IMR-90 (cell line): ENCODE data around the gene BCL2L12. TPM values are rescaled to one million over a fixed set of nuclear protein-coding genes. Genes with fewer than 3 reads are reported as not detected.

Experiments used
- ATAC-seq: fragments of 200-7000 bp; cut with Tn5 transposase; 2 replicates; pipeline ENCODE4 v1.9.1; 2020; ENCODE audit warnings: low read depth, mild to moderate bottlenecking, moderate library complexity
- BruUV-seq: library from RNA; stranded (reverse); fragments of 400-500 nt; replicated peaks from 2 replicates; lab custom pipeline; 2021; lab: Mats Ljungman, UMichigan
- CTCF ChIA-PET: fragments of 300-600 bp; formaldehyde crosslinking; extraction: SDS; loops from one replicate; lab custom pipeline; 2021; ENCODE audit warnings: antibody characterized with exemption; lab: Yijun Ruan, JAX
- POLR2A ChIA-PET: fragments of 300-600 bp; sonication (Branson Sonifier 250); formaldehyde crosslinking; loops from one replicate; lab custom pipeline; 2022; ENCODE audit warnings: antibody characterized with exemption; ENCODE audit not compliant: unreplicated experiment; lab: Charles Lee
- DNase-seq: peaks from one replicate; pipeline ENCODE4 v3.0.0; 2013
- H2AFZ ChIP-seq: replicated peaks from 2 replicates; pipeline ENCODE3; 2013; ENCODE audit warnings: low read length, mild to moderate bottlenecking; ENCODE audit not compliant: poor library complexity
- H2AK5ac ChIP-seq: 2 replicates; pipeline ENCODE4 v1.6.1; 2013; ENCODE audit warnings: low read depth, low read length, inconsistent platforms
- H2AK9ac ChIP-seq: replicated peaks from 2 replicates; pipeline ENCODE3; 2013; ENCODE audit warnings: mild to moderate bottlenecking, low read depth, low read length, moderate library complexity; ENCODE audit not compliant: poor library complexity
- H2BK120ac ChIP-seq: 2 replicates; pipeline ENCODE4 v1.6.1; 2013; ENCODE audit warnings: low read depth, low read length, inconsistent platforms
- H2BK15ac ChIP-seq: 3 replicates; pipeline ENCODE4 v1.6.1; 2013; ENCODE audit warnings: low read depth, low read length, inconsistent platforms
- H2BK20ac ChIP-seq: 2 replicates; pipeline ENCODE4 v1.6.1; 2013; ENCODE audit warnings: low read depth, mild to moderate bottlenecking, inconsistent platforms, low read length, moderate library complexity
- H2BK5ac ChIP-seq: 2 replicates; pipeline ENCODE4 v1.6.1; 2013; ENCODE audit warnings: mild to moderate bottlenecking, low read depth, low read length, inconsistent platforms; ENCODE audit not compliant: poor library complexity, severe bottlenecking
- H3K14ac ChIP-seq: replicated peaks from 2 replicates; pipeline ENCODE4 v1.6.1; 2013; ENCODE audit warnings: low read depth, low read length, inconsistent platforms
- H3K18ac ChIP-seq: 2 replicates; pipeline ENCODE4 v1.6.1; 2013; ENCODE audit warnings: low read depth, low read length, control low read depth
- H3K23ac ChIP-seq: 2 replicates; pipeline ENCODE4 v1.6.1; 2013; ENCODE audit warnings: low read depth, low read length, inconsistent platforms
- H3K27ac ChIP-seq: 2 replicates; pipeline ENCODE4 v1.5.1; 2013; ENCODE audit warnings: mild to moderate bottlenecking, control low read depth, low read length; ENCODE audit not compliant: insufficient read depth
- H3K27me3 ChIP-seq: 2 replicates; pipeline ENCODE4 v1.6.1; 2013; ENCODE audit warnings: low read length; ENCODE audit not compliant: control insufficient read depth, insufficient read depth
- H3K36me3 ChIP-seq: 2 replicates; pipeline ENCODE4 v1.6.1; 2013; ENCODE audit warnings: low read length, mixed read lengths; ENCODE audit not compliant: control insufficient read depth, insufficient read depth
- H3K4ac ChIP-seq: 2 replicates; pipeline ENCODE4 v1.6.1; 2013; ENCODE audit warnings: low read depth, low read length, inconsistent platforms
- H3K4me1 ChIP-seq: 2 replicates; pipeline ENCODE4 v1.6.1; 2013; ENCODE audit warnings: low read length, mixed read lengths; ENCODE audit not compliant: control insufficient read depth, insufficient read depth
- H3K4me2 ChIP-seq: 2 replicates; pipeline ENCODE4 v1.6.1; 2013; ENCODE audit warnings: low read depth, mild to moderate bottlenecking, control low read depth, low read length, moderate library complexity
- H3K4me3 ChIP-seq: 2 replicates; pipeline ENCODE4 v1.5.1; 2013; ENCODE audit warnings: low read depth, mild to moderate bottlenecking, control low read depth, low read length, moderate library complexity; ENCODE audit not compliant: insufficient read depth
- H3K56ac ChIP-seq: 2 replicates; pipeline ENCODE4 v1.6.1; 2013; ENCODE audit warnings: low read length, inconsistent platforms; ENCODE audit not compliant: insufficient read depth; ENCODE audit errors: extremely low read depth
- H3K79me1 ChIP-seq, 2 experiments: 2 replicates each; pipeline ENCODE4 v1.6.1; 2013; ENCODE audit warnings: low read length in 2 of 2, inconsistent platforms in 1 of 2, low read depth in 1 of 2
- H3K9ac ChIP-seq: 2 replicates; pipeline ENCODE4 v1.6.1; 2013; ENCODE audit warnings: low read depth, low read length, control low read depth
- H3K9me1 ChIP-seq: 2 replicates; pipeline ENCODE4 v1.6.1; 2013; ENCODE audit warnings: low read length, inconsistent platforms; ENCODE audit not compliant: insufficient read depth
- H3K9me3 ChIP-seq: 2 replicates; pipeline ENCODE4 v1.6.1; 2013; ENCODE audit warnings: low read length; ENCODE audit not compliant: control insufficient read depth, insufficient read depth
- H4K20me1 ChIP-seq: 2 replicates; pipeline ENCODE4 v1.6.1; 2013; ENCODE audit warnings: low read length, inconsistent platforms; ENCODE audit not compliant: insufficient read depth
- H4K5ac ChIP-seq: 2 replicates; pipeline ENCODE4 v1.6.1; 2013; ENCODE audit warnings: mild to moderate bottlenecking, low read depth, low read length, control low read depth
- H4K8ac ChIP-seq, 2 experiments: 2 replicates each; pipeline ENCODE4 v1.6.1; 2013; ENCODE audit warnings: low read depth in 2 of 2, low read length in 2 of 2, control low read depth in 1 of 2, inconsistent platforms in 1 of 2
- H4K91ac ChIP-seq: 2 replicates; pipeline ENCODE4 v1.6.1; 2013; ENCODE audit warnings: low read depth, low read length, inconsistent platforms; ENCODE audit not compliant: insufficient read depth
- BHLHE40 ChIP-seq: fragments of 150-350 bp; IDR thresholded peaks from 2 replicates; pipeline ENCODE4 v1.6.1; 2016; ENCODE audit warnings: mild to moderate bottlenecking, low read depth, low read length
- CEBPB ChIP-seq: IDR thresholded peaks from 2 replicates; pipeline ENCODE4 v1.6.1; 2012; ENCODE audit warnings: low read depth, low read length, improper control_type of control experiment
- CHD1 ChIP-seq: IDR thresholded peaks from 2 replicates; pipeline ENCODE4 v1.6.1; 2012; ENCODE audit warnings: low read depth, low read length, improper control_type of control experiment
- ELK1 ChIP-seq: fragments of 150-350 bp; IDR thresholded peaks from 2 replicates; pipeline ENCODE4 v1.6.1; 2016; ENCODE audit warnings: low read depth, mild to moderate bottlenecking, low read length, moderate library complexity, borderline replicate concordance
- FOS ChIP-seq: fragments of 150-350 bp; IDR thresholded peaks from 2 replicates; pipeline ENCODE4 v1.6.1; 2016; ENCODE audit warnings: low read depth, low read length
- MAFK ChIP-seq: IDR thresholded peaks from 2 replicates; pipeline ENCODE4 v1.6.1; 2012; ENCODE audit warnings: low read depth, low read length, improper control_type of control experiment
- MAZ ChIP-seq: IDR thresholded peaks from 2 replicates; pipeline ENCODE4 v1.6.1; 2012; ENCODE audit warnings: low read depth, mild to moderate bottlenecking, low read length, improper control_type of control experiment, moderate library complexity, borderline replicate concordance
- MXI1 ChIP-seq: IDR thresholded peaks from 2 replicates; pipeline ENCODE4 v1.6.1; 2012; ENCODE audit warnings: low read depth, mild to moderate bottlenecking, low read length, moderate library complexity, borderline replicate concordance
- NFE2L2 ChIP-seq: fragments of 150-350 bp; IDR thresholded peaks from 2 replicates; pipeline ENCODE4 v1.6.1; 2016; ENCODE audit warnings: low read depth, mild to moderate bottlenecking, low read length
- POLR2A ChIP-seq: IDR thresholded peaks from 2 replicates; pipeline ENCODE4 v1.6.1; 2012; ENCODE audit warnings: mild to moderate bottlenecking, low read depth, low read length
- RAD21 ChIP-seq: IDR thresholded peaks from 2 replicates; pipeline ENCODE4 v1.6.1; 2012; ENCODE audit warnings: low read length, improper control_type of control experiment
- RCOR1 ChIP-seq: IDR thresholded peaks from 2 replicates; pipeline ENCODE4 v1.6.1; 2012; ENCODE audit warnings: mild to moderate bottlenecking, low read length, improper control_type of control experiment; ENCODE audit not compliant: insufficient replicate concordance
- RFX5 ChIP-seq: IDR thresholded peaks from 2 replicates; pipeline ENCODE4 v1.8.0; 2012; ENCODE audit warnings: low read depth, mild to moderate bottlenecking, low read length, moderate library complexity
- SMC3 ChIP-seq: fragments of 150-350 bp; IDR thresholded peaks from 2 replicates; pipeline ENCODE4 v1.6.1; 2016; ENCODE audit warnings: low read depth, mild to moderate bottlenecking, antibody characterized with exemption, low read length, moderate library complexity
- WGBS, 2 experiments: methylation state at CpG; one replicate each; pipeline versions ENCODE4 v1.1.5 to v1.1.7; 2013; ENCODE audit warnings: missing lambda C conversion rate in 2 of 2; ENCODE audit not compliant: insufficient read length in 1 of 2; ENCODE audit errors: extremely low coverage in 2 of 2; 5-methylcytosine and 5-hydroxymethylcytosine counted together
- dilution Hi-C: fragments of 300-500 bp; cut with HindIII; formaldehyde crosslinking; loops from one replicate; pipeline ENCODE4 v1.14.3; 2018; ENCODE audit warnings: low sequenced_read_pairs; ENCODE audit not compliant: unreplicated experiment
- in situ Hi-C: fragments of 300-500 bp; cut with MboI; formaldehyde crosslinking; loops from 3 replicates; pipeline ENCODE4 v1.14.3; 2019; ENCODE audit warnings: low sequenced_read_pairs, inconsistent platforms, mixed read lengths
- intact Hi-C: fragments of 100-400 bp; cut with micrococcal nuclease; formaldehyde crosslinking; loops from 2 replicates; pipeline ENCODE4 v1.10.0; 2022
- polyA plus RNA-seq, 3 experiments: library from polyadenylated mRNA; depleted of rRNA; stranded (reverse); fragments of >200 nt; gene quantifications; 2 replicates each; pipeline ENCODE4 v1.2.3, GENCODE V29; 2012; ENCODE audit warnings: low replicate concordance in 1 of 3
- total RNA-seq: library from RNA; depleted of rRNA; stranded (reverse); fragments of >200 nt; gene quantifications from 2 replicates; pipeline ENCODE4 v1.2.3, GENCODE V29; 2012

Gene BCL2L12
- total and polyA plus RNA-seq, 2 of the 4 experiments (the other 2 are of a cell fraction) = 3.9 to 32.6 TPM

- no peak overlapping the region for H3K18ac ChIP-seq
- dilution Hi-C loops (no loop called here), intact Hi-C loops (loop anchor here (5.0 kb wide), 1 partner anchor 110 kb away; no protein-coding TSS in a partner anchor), in situ Hi-C loops (loop anchor here (10.0 kb wide), 1 partner anchor 173 kb away; the partner anchor contains the start of gene PTOV1)
- H3K9me1 ChIP-seq = peaks cover 3% of the 10 kb centered on the region; the same call in 1 of the 2 replicates
- POLR2A ChIA-PET = no interaction called here
- H3K27ac ChIP-seq = no peak overlapping the region
- no peak overlapping the region for H2AFZ ChIP-seq
- H3K79me1 ChIP-seq = peaks cover 19 to 70% of the 10 kb centered on the region in 2 experiments
- no peak overlapping the region for H4K8ac ChIP-seq
- no peak overlapping the region for H2BK5ac ChIP-seq
- ATAC-seq = no peak
- no peak overlapping the region for H4K5ac ChIP-seq
- no peaks in the 10 kb centered on the region for H3K9me3 ChIP-seq
- WGBS, 2 experiments = 100% methylated on average over 1 of the region's 8 CpGs; no CpG with 5 or more reads in 1 of the 2 experiments
- H3K14ac ChIP-seq = no peak overlapping the region
- TF ChIP-seq NFE2L2 = no peak
- no peak for TF ChIP-seq RFX5
- no peak for TF ChIP-seq SMC3
- TF ChIP-seq MXI1 = no peak
- no peak for TF ChIP-seq MAZ
- no peak for TF ChIP-seq CEBPB
- no peak for TF ChIP-seq RCOR1
- no peak for TF ChIP-seq BHLHE40
- TF ChIP-seq ELK1 = no peak
- no peak for TF ChIP-seq MAFK
- TF ChIP-seq FOS = no peak
- no peak for TF ChIP-seq POLR2A
- TF ChIP-seq CHD1 = no peak
- no peak for TF ChIP-seq RAD21
- CTCF ChIA-PET = no interaction called here
- H2AK9ac ChIP-seq = no peak overlapping the region
- H3K4me3 ChIP-seq = no peak overlapping the region
- no peak for DNase-seq
- H3K9ac ChIP-seq = no peak overlapping the region
- H3K4me1 ChIP-seq = peaks cover 13% of the 10 kb centered on the region
- H3K56ac ChIP-seq = no peak overlapping the region
- H4K91ac ChIP-seq = no peak overlapping the region
- no peak overlapping the region for H2BK20ac ChIP-seq
- peaks cover 59% of the 10 kb centered on the region for H4K20me1 ChIP-seq
- H3K4me2 ChIP-seq = no peak overlapping the region
- no peak overlapping the region for H2BK15ac ChIP-seq
- H3K23ac ChIP-seq = no peak overlapping the region
- H2AK5ac ChIP-seq = no peak overlapping the region
- no TSS peak for BruUV-seq
- H2BK120ac ChIP-seq = no peak overlapping the region
- H3K4ac ChIP-seq = no peak overlapping the region
- H3K36me3 ChIP-seq = peaks cover 41% of the 10 kb centered on the region
- no peaks in the 10 kb centered on the region for H3K27me3 ChIP-seq
Measured at GRCh38 chr19:49682274-49682673, 16.5 kb downstream of the BCL2L12 start.
